K562 (cell line): Measurements from ENCODE around the gene AKAP6. TPM values are rescaled to one million over a fixed set of nuclear protein-coding genes. Genes with fewer than 3 reads are reported as not detected.

Source experiments
- ATAC-seq: fragments of 200-7000 bp; cut with Tn5 transposase; 3 replicates; pipeline ENCODE4 v1.9.1; 2020; ENCODE audit warnings: moderate library complexity
- BruUV-seq: library from RNA; stranded (reverse); fragments of 400-500 nt; replicated peaks from 2 replicates; lab custom pipeline; 2021; lab: Mats Ljungman, UMichigan
- CTCF ChIA-PET: fragments of 300-600 bp; formaldehyde crosslinking; extraction: SDS; loops from one replicate; lab custom pipeline; 2021; ENCODE audit warnings: low intra/inter-chr PET ratio; lab: Yijun Ruan, JAX
- POLR2A ChIA-PET: fragments of 300-600, 350-650 bp; sonication (Branson Sonifier 250); formaldehyde crosslinking; extraction: SDS; loops from one replicate; lab custom pipeline; 2021; ENCODE audit warnings: antibody characterized with exemption, inconsistent platforms; lab: Yijun Ruan, JAX
- DNase-seq, 4 experiments: peaks; one replicate each; pipeline versions ENCODE4 v3.0.0 to v3.0.0-alpha.2; 2011 to 2018; ENCODE audit warnings: low spot score in 3 of 4, mixed read lengths in 3 of 4; ENCODE audit errors: extremely low read depth in 1 of 4
- FAIRE-seq: peaks from 2 replicates; lab custom pipeline; 2011; peaks lifted over from hg19 to GRCh38; lab: Jason Lieb, UNC
- H2AFZ ChIP-seq: 2 replicates; pipeline ENCODE4 v1.6.0; 2011; ENCODE audit warnings: low read depth, low read length, control low read depth, inconsistent platforms
- H3K27ac ChIP-seq: fragments of 200-600 bp; 3 replicates; pipeline ENCODE4 v1.8.0; 2011; ENCODE audit warnings: low read depth, mild to moderate bottlenecking, control low read depth, inconsistent platforms, low read length, moderate library complexity, mixed read lengths; ENCODE audit errors: extremely low read depth
- H3K27me3 ChIP-seq, 2 experiments: fragments of 300-600 bp in 1 of 2; 2 replicates in 1 of 2; 3 replicates in 1 of 2; pipeline versions ENCODE4 v1.6.0 to v1.8.0; 2011; ENCODE audit warnings: inconsistent platforms in 2 of 2, low read length in 2 of 2, mild to moderate bottlenecking in 1 of 2, mixed read lengths in 1 of 2, moderate library complexity in 1 of 2; ENCODE audit not compliant: control insufficient read depth in 2 of 2, insufficient read depth in 2 of 2
- H3K36me3 ChIP-seq: fragments of 300-600 bp; 3 replicates; pipeline ENCODE4 v1.8.0; 2011; ENCODE audit warnings: mild to moderate bottlenecking, low read length, inconsistent platforms; ENCODE audit not compliant: control insufficient read depth, insufficient read depth
- H3K4me1 ChIP-seq, 2 experiments: fragments of 200-600 bp in 1 of 2; replicated peaks in 1 of 2; 2 replicates in 1 of 2; 3 replicates in 1 of 2; pipeline versions ENCODE4 v1.5.1 to v1.8.0; 2011; ENCODE audit warnings: inconsistent platforms in 2 of 2, low read length in 2 of 2, mild to moderate bottlenecking in 1 of 2, mixed read lengths in 1 of 2, moderate library complexity in 1 of 2; ENCODE audit not compliant: control insufficient read depth in 2 of 2, insufficient read depth in 2 of 2
- H3K4me2 ChIP-seq: 2 replicates; pipeline ENCODE4 v1.6.1; 2011; ENCODE audit warnings: low read length, control low read depth, inconsistent platforms, mixed read lengths; ENCODE audit not compliant: insufficient read depth
- H3K4me3 ChIP-seq: fragments of 200-600 bp; sonication (generic), shearing (Covaris generic); 2 replicates; pipeline ENCODE4 v1.5.1; 2016; ENCODE audit warnings: control low read depth, inconsistent platforms
- H3K79me2 ChIP-seq: fragments of 200-600 bp; 3 replicates; pipeline ENCODE4 v1.8.0; 2011; ENCODE audit warnings: low read length, inconsistent platforms; ENCODE audit not compliant: control insufficient read depth, insufficient read depth
- H3K9ac ChIP-seq, 2 experiments: 2 replicates each; pipeline versions ENCODE4 v1.6.0 to v1.6.1; 2011; ENCODE audit warnings: low read depth in 2 of 2, low read length in 2 of 2, control low read depth in 1 of 2, inconsistent platforms in 1 of 2, mild to moderate bottlenecking in 1 of 2, mixed read lengths in 1 of 2; ENCODE audit not compliant: insufficient read depth in 1 of 2
- H3K9me1 ChIP-seq: one replicate; pipeline ENCODE4 v1.6.0; 2011; ENCODE audit warnings: inconsistent platforms, mild to moderate bottlenecking, low read length, moderate library complexity; ENCODE audit not compliant: control insufficient read depth, insufficient read depth
- H3K9me3 ChIP-seq: replicated peaks from 2 replicates; pipeline ENCODE4 v1.5.1; 2011; ENCODE audit warnings: low read depth, low read length, inconsistent platforms; ENCODE audit not compliant: control insufficient read depth, insufficient read depth
- H4K20me1 ChIP-seq: replicated peaks from 2 replicates; pipeline ENCODE4 v1.6.1; 2011; ENCODE audit warnings: low read length, inconsistent platforms, mixed read lengths; ENCODE audit not compliant: control insufficient read depth, insufficient read depth
- HDAC6 ChIP-seq: IDR thresholded peaks from 2 replicates; pipeline ENCODE4 v1.6.1; 2012; ENCODE audit warnings: low read depth, mild to moderate bottlenecking, control low read depth, inconsistent platforms, low read length, moderate library complexity
- HLTF ChIP-seq: fragments of 450-650 bp; IDR thresholded peaks from 2 replicates; pipeline ENCODE4 v1.6.1; 2016
- L3MBTL2 ChIP-seq: fragments of 450-650 bp; IDR thresholded peaks from 2 replicates; pipeline ENCODE4 v1.6.1; 2016; ENCODE audit warnings: mild to moderate bottlenecking, moderate library complexity
- MIER1 ChIP-seq: fragments of 450-650 bp; IDR thresholded peaks from 2 replicates; pipeline ENCODE4 v1.6.1; 2016; ENCODE audit warnings: antibody characterized with exemption, mild to moderate bottlenecking, low read depth
- MYBL2 ChIP-seq, 2 experiments: fragments of 450-650 bp in 1 of 2; sonication (generic) in 1 of 2; formaldehyde crosslinking in 1 of 2; IDR thresholded peaks; 2 replicates each; pipeline versions ENCODE4 v1.6.1 to v1.8.1; 2017 to 2022; ENCODE audit warnings: borderline replicate concordance in 1 of 2, inconsistent platforms in 1 of 2, low read depth in 1 of 2, mild to moderate bottlenecking in 1 of 2, missing genetic modification reagents in 1 of 2, moderate library complexity in 1 of 2
- TBP ChIP-seq: optimal IDR thresholded peaks from 2 replicates; pipeline ENCODE3; 2011; ENCODE audit warnings: low read depth, low read length, improper control_type of control experiment
- WGBS: fragments of 100-300 bp; shearing (Covaris generic); methylation state at CpG from one replicate; pipeline ENCODE4 v1.1.6; 2016; ENCODE audit warnings: low coverage, mixed read lengths; ENCODE audit not compliant: insufficient coverage; ENCODE audit errors: missing lambda C conversion rate; 5-methylcytosine and 5-hydroxymethylcytosine counted together
- in situ Hi-C: fragments of 300-500 bp; cut with MboI; formaldehyde crosslinking; loops from 4 replicates; pipeline ENCODE4 v1.15.0; 2018; ENCODE audit warnings: inconsistent platforms, mixed read lengths
- intact Hi-C: fragments of 100-400 bp; cut with micrococcal nuclease; formaldehyde crosslinking; loops from 2 replicates; pipeline ENCODE4 v1.14.2; 2022
- polyA plus RNA-seq, 8 experiments: library from polyadenylated mRNA; depleted of rRNA in 4 of 8; stranded (reverse) in 5 of 8; unstranded in 3 of 8; fragments of >200 nt; fragmentation: Nextera tagmentation in 2 of 8; fragmentation: Illumina TruSeq in 1 of 8; extraction: Ambion mirVana in 2 of 8; extraction: Trizol in 1 of 8; gene quantifications; 2 replicates each; pipeline versions ENCODE4 v1.2.1 to v1.2.3, GENCODE V29; 2011 to 2014; ENCODE audit warnings: inconsistent platforms in 1 of 8, missing spikeins in 1 of 8
- total RNA-seq, 7 experiments: library from RNA; depleted of rRNA in 6 of 7; stranded (reverse); fragments of >200 nt in 6 of 7; fragmentation: Illumina TruSeq in 2 of 7; extraction: Trizol in 2 of 7; gene quantifications; 2 replicates each; pipeline versions ENCODE4 v1.2.1 to v1.2.3, GENCODE V29; 2011 to 2021; ENCODE audit warnings: low replicate concordance in 1 of 7
- TF ChIP-seq, protein P1 (sequence below), 2 experiments: IDR thresholded peaks; 2 replicates each; pipeline ENCODE4 v1.6.1; 2011; ENCODE audit warnings: borderline replicate concordance in 1 of 2, control low read depth in 1 of 2, low read depth in 1 of 2, low read length in 1 of 2, mild to moderate bottlenecking in 1 of 2, mixed read lengths in 1 of 2, moderate library complexity in 1 of 2; ENCODE audit not compliant: insufficient read depth in 1 of 2, insufficient read length in 1 of 2, poor library complexity in 1 of 2, severe bottlenecking in 1 of 2; ENCODE audit errors: extremely low read depth in 1 of 2
- TF ChIP-seq, protein P2 (sequence below): fragments of 250-450 bp; sonication (Bioruptor Pico); IDR thresholded peaks from 2 replicates; pipeline ENCODE4 v1.5.0; 2021; ENCODE audit warnings: mild to moderate bottlenecking, moderate library complexity
- TF ChIP-seq, protein P3 (sequence below), 2 experiments: fragments of 450-650 bp; conservative IDR thresholded peaks; 2 replicates each; pipeline ENCODE4 v1.6.1; 2017; ENCODE audit warnings: mild to moderate bottlenecking in 2 of 2, moderate library complexity in 2 of 2

Gene AKAP6
- total and polyA plus RNA-seq, 9 of the 15 experiments (the other 6 are each of a cell fraction or from before 2014, with no cell fraction given), result 0.03 to 1.7 (median 0.48) TPM

DNA sequence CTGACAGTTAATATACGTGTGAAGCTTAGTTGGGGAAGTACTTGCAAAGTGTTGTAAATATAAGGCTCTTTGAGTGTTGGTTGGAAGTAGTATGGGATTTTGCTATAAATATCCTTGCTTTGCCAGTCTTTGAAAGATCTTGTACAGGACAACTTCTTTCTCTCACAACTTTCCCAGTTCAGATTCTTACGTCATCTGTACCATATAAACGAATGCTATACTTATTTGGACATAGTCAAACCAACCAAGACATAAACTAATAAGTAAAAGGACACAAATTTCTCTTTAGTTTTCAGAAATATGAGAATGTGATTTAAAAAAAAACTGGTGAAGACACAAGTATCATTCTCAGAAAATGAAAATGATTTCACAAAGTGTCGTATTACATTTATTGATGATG, 456.5 kb downstream of the AKAP6 start:
- Histone ChIP-seq H4K20me1 (no peaks in the 10 kb centered on the region), H3K36me3 (no peaks in the 10 kb centered on the region), H3K27ac (no peak overlapping the region), H3K9ac (no peak overlapping the region), H3K27me3 (no peaks in the 10 kb centered on the region), H3K9me1 (no peaks in the 10 kb centered on the region), H3K9me3 (no peaks in the 10 kb centered on the region), H2AFZ (no peak overlapping the region), H3K79me2 (no peaks in the 10 kb centered on the region), H3K4me2 (no peak overlapping the region), H3K4me1 (no peaks in the 10 kb centered on the region), H3K4me3 (no peak overlapping the region)
- intact Hi-C loops, result no loop called here
- ChIA-PET CTCF (no interaction called here), POLR2A (no interaction called here)
- FAIRE-seq (no peak), DNase-seq (no peak), ATAC-seq (no peak)
- TF ChIP-seq, protein P1, sequence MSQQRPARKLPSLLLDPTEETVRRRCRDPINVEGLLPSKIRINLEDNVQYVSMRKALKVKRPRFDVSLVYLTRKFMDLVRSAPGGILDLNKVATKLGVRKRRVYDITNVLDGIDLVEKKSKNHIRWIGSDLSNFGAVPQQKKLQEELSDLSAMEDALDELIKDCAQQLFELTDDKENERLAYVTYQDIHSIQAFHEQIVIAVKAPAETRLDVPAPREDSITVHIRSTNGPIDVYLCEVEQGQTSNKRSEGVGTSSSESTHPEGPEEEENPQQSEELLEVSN (IDR thresholded peaks at IDR 0.05; ENCODE audit: borderline replicate concordance in 1 of 2, extremely low read depth in 1 of 2, insufficient read depth in 1 of 2, insufficient read length in 1 of 2, low read depth in 1 of 2, low read length in 1 of 2, poor library complexity in 1 of 2, severe bottlenecking in 1 of 2), result no peak
- TF ChIP-seq MIER1, result no peak
- no peak for TF ChIP-seq TBP
- no peak for TF ChIP-seq MYBL2 (IDR thresholded peaks at IDR 0.05; ENCODE audit: low read depth)
- no peak for TF ChIP-seq MYBL2 (CRISPR knock-in tag; IDR thresholded peaks at IDR 0.05; ENCODE audit: borderline replicate concordance)
- TF ChIP-seq, protein P2, sequence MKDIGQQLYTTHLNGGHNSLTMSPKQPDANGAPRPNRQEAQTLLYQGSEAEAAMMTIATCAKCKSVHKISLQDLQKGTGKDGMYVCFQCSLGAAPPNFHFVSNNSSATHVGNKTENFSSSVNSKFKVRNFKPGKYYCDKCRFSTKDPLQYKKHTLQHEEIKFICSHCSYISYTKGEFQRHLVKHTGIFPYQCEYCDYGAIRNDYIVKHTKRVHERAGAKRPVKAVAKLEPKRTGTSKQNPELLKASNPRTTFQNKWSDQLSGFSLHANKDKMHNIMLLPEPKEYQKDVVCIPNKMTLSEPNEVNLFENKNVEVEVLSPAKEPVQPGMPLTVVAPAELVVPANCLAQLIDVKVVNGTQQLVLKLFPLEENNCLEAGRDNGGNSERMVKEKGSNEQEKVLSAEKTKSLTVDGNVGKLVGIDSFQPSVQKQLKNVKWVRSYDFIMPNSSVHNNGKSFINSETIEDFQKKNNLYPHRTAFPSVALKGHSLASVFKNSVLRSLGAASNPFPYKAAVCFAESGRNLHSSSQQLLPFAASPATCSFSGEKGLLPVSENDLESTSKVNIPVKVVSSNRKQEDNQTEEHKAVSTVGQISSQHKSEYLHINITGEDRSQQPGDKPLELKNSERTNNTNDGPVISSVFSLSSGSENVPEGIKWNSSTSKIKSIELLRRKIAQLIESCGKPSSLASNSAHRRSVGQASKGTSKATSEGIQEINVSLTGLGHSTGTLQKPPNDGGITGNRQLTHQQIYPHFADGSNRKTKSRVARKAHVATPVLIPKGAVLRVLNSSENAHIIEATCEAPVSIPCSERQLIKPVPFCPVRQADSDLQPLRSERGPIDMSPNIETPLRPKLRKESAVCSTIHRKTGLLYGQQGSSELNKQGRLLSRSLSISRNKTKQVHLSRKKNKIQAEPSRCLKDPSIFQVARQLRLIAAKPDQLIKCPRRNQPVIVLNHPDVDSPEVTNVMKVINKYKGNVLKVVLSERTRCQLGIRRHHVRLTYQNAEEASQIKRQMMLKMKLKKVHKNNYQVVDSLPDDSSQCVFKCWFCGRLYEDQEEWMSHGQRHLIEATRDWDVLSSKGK (CRISPR knock-in tag), result no peak
- TF ChIP-seq HDAC6, result no peak
- TF ChIP-seq L3MBTL2, result no peak
- TF ChIP-seq, protein P3, sequence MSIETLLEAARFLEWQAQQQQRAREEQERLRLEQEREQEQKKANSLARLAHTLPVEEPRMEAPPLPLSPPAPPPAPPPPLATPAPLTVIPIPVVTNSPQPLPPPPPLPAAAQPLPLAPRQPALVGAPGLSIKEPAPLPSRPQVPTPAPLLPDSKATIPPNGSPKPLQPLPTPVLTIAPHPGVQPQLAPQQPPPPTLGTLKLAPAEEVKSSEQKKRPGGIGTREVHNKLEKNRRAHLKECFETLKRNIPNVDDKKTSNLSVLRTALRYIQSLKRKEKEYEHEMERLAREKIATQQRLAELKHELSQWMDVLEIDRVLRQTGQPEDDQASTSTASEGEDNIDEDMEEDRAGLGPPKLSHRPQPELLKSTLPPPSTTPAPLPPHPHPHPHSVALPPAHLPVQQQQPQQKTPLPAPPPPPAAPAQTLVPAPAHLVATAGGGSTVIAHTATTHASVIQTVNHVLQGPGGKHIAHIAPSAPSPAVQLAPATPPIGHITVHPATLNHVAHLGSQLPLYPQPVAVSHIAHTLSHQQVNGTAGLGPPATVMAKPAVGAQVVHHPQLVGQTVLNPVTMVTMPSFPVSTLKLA (conservative IDR thresholded peaks at IDR 0.05), result no peak
- TF ChIP-seq HLTF, result no peak
- in situ Hi-C loops, result no loop called here
- 5% methylated on average over 4 of the region's 4 CpGs for WGBS
- no TSS peak for BruUV-seq
